NCI-H748 (cell line): ENCODE data around the gene PPP1R2.

Experiments
- DNase-seq: peaks from one replicate; lab custom pipeline; 2025; ENCODE audit not compliant: unreplicated experiment; lab: John Stamatoyannopoulos, UW

The PPP1R2 gene

DNA sequence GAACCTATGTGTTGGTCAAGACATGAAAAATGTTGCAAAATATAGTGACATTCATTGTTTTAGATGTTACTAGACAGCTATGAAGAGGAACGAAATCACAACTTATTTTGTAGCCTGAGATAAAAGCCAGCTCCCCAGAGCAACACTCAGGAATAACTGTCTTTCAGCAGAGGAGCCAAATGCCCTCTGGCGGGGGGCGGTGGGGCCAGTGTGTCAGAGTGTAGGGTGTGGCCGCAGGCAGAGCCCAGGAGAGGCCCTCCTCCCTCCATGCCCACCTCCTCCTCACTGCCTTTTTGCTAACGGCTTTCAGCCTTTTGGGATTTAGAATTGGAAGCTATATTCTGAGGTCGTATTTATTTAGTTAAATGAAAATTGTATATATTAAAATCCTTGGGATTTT is 23.7 kb upstream of the PPP1R2 start:
- peak; percentile 3 for DNase-seq

- DNase-seq, result no peak
Observed at GRCh38 chr3:195565716-195566115, 22.6 kb upstream of the PPP1R2 start.

GRCh38 chr3:195563317-195563716 is 20.2 kb upstream of the PPP1R2 start:
- DNase-seq, result no peak

DNA sequence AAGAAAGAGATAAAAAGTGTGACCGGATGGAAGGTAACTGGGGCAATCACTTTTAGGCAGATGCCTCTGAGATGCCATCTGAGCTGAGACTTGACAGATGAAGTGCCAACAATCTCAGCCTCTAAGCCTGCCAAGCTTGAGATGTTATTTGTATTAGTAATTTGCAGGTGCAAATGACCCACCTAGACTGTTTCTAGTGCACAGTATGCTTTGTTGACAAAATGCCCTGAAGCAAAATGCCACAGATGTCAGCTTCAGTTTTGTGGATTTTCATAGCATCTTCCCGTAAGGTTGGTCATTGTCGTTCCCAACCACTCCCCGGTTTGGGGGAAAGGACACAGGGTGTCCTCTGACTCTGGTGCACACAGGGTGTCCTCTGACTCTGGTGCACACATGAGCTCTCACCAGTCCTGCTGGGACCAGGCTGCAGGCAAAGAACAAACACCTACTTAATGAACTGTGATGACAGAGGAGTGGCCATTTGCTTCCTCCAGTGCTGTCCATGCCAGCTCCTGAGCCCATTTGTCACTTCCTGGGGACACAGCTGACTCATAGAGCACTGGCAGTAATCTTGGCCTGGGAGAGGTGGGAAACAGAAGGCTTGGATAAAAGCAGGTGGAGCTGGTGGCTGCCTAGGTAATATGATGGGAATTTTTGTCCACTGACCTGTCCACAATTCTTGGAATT is 16.7 kb upstream of the PPP1R2 start:
- DNase-seq, result peak; percentile 44

DNA sequence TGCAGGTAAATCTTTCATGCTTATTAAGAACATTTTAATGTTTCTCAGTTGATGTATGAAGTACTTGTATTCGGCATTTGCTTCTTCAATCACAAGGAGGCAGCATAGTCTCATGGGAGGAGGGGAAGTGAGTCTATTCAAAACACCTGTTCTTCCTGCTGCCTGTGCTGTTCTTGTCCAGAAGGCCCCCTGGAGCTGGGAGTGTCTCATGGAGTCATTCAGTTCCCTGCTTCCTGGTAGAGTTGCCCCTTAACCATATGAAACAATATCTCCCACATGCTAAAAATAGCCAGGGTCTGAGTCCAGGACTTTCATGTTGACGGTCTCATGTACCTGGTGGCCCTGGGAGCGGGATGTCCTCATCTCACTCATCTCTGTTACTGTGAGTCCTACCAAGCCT is 15.5 kb upstream of the PPP1R2 start:
- DNase-seq, result peak; percentile 44

DNA sequence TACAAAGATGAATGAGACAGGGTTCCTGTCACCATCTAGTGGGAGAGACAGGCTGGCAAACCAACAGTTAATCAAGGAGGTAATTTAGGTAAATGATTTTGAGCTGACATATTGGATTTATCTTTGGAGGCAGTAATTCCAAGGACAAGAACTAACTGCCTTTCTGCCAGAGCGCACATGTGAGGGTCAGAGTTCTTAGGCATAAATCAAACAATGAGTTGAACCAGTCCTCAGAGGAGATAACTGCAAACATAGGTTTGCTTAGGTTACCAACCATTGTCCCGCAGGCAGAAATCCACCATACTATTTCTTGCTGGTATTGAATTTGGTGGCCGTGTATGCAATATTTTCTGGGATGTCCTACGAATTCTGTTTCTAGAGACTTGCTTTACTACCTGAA is 14.2 kb upstream of the PPP1R2 start:
- DNase-seq, result no peak

- peak; percentile 61 for DNase-seq
Observed at GRCh38 chr3:195556390-195556789, 13.3 kb upstream of the PPP1R2 start.

GRCh38 chr3:195555110-195555509 is 12.0 kb upstream of the PPP1R2 start:
- no peak for DNase-seq

DNA sequence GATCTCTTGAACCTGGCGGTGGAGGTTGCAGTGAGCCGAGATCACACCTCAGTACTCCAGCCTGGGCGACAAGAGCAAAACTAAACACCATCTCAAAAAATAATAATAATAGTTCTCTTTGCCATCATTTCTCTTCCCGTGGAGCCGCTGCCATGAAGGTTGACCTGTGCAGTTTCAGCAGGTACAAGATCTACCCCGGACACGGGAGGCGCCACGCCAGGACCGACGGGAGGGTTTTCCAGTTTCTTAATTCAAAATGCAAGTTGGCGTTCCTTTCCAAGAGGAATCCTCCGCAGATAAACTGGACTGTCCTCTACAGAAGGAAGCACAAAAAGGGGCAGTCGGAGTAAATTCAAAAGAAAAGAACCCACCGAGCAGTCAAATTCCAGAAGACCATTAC is 11.3 kb upstream of the PPP1R2 start:
- DNase-seq, result no peak

- no peak for DNase-seq
Observed at GRCh38 chr3:195553268-195553667, 10.1 kb upstream of the PPP1R2 start.

- no peak for DNase-seq
Observed at GRCh38 chr3:195551381-195551978, 8.4 kb upstream of the PPP1R2 start.

GRCh38 chr3:195550723-195551122 is 7.6 kb upstream of the PPP1R2 start:
- no peak for DNase-seq

GRCh38 chr3:195549931-195550519 is 6.9 kb upstream of the PPP1R2 start:
- DNase-seq, result no peak

- DNase-seq, result no peak
Observed at GRCh38 chr3:195548987-195549386, 5.9 kb upstream of the PPP1R2 start.

DNA sequence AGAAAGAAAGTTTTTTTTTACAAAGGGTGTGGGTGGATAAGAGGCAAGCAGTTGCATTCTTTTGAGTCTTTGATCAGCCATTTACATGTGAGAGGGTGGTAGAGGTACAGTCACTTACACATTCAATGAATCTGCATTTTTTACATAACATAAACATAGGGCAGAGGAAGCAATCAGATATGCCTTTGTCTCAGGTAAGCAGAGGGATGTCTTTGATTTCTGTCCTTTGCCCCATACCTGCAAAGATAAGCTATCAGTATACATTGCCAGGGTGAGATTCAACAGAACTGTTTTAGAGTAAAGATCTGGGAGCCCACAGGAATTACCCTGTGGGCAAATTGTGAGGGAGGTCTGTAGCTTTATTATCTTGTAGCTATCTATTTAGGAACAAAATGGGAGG is 5.4 kb upstream of the PPP1R2 start:
- DNase-seq, result no peak

DNA sequence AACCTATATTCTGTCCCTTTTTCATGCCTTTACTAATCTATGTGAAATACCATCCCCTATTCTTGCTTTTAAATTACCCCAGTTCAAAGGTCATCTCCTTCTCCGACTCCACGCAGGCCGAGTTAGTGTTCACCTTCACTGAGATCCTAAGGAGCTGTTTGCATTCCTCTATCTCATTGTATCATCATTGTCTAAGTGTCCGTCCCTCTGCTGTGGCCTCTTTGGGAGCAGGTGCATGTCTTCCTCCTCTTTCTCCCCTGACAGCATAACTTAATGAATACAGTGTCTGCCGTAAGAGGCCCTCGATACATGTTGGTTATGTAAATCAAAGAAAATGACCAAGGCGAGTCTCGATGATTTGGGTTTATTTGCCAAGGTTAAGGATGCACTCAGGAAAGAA is 4.9 kb upstream of the PPP1R2 start:
- DNase-seq, result no peak

GRCh38 chr3:195546130-195546560 is 3.0 kb upstream of the PPP1R2 start:
- no peak for DNase-seq

GRCh38 chr3:195544634-195545033 is 1.5 kb upstream of the PPP1R2 start:
- DNase-seq, result no peak

DNA sequence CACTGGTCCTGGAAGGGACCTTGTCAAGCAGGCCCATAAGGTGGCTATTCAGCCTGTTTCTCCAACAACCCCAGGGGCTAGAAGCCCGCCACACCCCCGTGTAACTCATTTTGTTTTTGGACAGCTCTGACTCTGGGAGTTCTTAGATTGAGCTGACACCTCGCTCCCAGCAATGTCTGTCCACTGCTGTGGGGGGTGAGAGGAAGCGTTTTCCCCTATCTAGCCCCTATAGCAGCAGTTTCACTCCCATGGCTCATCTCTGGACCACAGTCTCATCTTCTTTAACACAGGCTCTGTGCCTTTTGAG is 1.1 kb upstream of the PPP1R2 start:
- DNase-seq, result no peak

DNA sequence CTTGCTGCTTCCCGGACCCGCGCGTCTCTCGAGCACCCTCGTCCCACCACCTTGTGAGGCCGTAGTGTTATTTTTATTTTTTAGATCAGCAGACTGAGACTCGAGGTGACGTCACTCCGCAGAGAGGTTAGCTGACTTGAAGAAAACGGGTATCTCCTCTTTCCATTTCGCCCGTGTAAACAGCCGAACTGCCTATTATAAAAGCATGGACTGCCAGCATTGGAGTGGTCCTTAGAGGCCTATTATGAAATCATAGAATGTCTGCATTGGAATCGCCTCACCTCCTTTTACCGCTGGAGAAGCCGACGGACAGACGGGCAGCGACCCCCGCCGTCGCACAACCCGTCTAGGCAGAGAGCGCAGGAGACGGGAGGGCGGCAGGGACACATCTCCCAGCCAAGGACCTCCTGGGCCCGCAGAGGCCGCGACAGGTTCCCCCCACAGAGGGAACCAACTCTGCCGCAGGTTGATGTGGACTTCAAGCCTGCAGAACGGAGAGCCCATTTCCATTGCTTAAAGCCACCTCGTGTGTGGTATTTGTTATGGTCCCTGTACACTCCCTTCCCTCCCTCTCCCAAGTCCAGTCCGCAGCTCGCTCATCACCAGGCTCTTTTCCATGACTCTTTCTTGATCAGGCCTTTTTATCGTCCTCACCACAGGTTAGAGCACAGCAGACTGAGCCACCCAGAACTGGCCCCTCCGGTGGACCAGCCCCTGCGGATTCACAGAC is 540 bp upstream of the PPP1R2 start:
- DNase-seq, result no peak

DNA sequence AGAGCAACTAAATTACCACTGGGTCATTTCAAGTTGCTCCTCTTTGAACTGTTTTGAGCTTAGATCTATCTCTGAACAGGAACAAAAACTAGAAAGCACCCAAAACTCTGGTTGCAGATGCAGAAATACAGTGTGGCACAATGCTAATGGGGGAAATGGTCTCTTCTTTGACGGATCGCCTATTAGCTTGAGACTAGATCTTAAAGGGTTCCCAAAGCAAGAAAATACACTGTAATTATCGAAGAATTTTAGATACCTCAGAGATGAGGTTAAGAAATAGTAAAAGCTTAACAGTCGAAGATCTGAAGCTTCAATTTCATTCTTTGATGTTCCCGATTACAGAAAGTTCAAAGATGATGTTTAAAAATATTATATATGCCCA is 818 bp downstream of the PPP1R2 start:
- peak; percentile 14 for DNase-seq

DNA sequence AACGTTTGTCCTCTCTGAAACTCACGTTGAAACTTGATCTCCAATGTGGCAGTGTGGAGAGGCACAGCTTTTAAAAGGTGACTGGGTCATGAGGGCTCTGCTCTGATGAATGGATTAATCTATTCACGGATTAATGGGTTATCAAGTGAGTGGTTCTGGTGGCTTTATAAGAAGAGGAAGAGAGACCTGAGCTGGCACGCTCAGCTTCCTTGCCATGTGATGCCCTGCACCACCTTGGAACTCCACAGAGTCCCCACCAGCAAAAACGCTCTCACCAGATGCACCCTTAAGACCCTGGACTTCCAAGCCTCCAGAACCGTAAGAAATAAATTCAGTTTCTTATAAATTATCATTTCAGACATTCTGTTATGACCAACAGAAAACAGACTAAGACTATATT is 2.6 kb downstream of the PPP1R2 start:
- DNase-seq, result no peak
